ENCODE data around the gene FCHSD2. TPM values are rescaled to one million over a fixed set of nuclear protein-coding genes. Genes with fewer than 3 reads are reported as not detected.

Gene FCHSD2
- total RNA-seq, 4 donors from 2014 or later, result 5.7 to 16.8 (median 7.9) TPM

GRCh38 chr11:72842653-72843330 lies 299.3 kb downstream of the FCHSD2 start:
- no peaks in the 10 kb centered on the region for H3K27me3 ChIP-seq
- H3K27ac ChIP-seq, result no peak overlapping the region
- no peak overlapping the region for H3K4me3 ChIP-seq
- no peak for DNase-seq (ENCODE audit: low spot score in 2 of 2)
- peaks cover 24% of the 10 kb centered on the region for H3K36me3 ChIP-seq
- no peaks in the 10 kb centered on the region for H3K4me1 ChIP-seq
- no peaks in the 10 kb centered on the region for H3K9me3 ChIP-seq
- 81% methylated on average over 14 of the region's 14 CpGs for whole genome bisulfite sequencing
- TF ChIP-seq POLR2A (IDR thresholded peaks at IDR 0.05) (no peak), EP300 (IDR thresholded peaks at IDR 0.05) (no peak), CTCF (IDR thresholded peaks at IDR 0.05) (no peak), POLR2AphosphoS5 (IDR thresholded peaks at IDR 0.05) (no peak)

- no peak for DNase-seq (ENCODE audit: low spot score in 2 of 2)
- H3K27me3 ChIP-seq, result no peaks in the 10 kb centered on the region
- H3K36me3 ChIP-seq, result peaks cover 30% of the 10 kb centered on the region
- no peak overlapping the region for H3K4me3 ChIP-seq
- H3K4me1 ChIP-seq, result no peaks in the 10 kb centered on the region
- TF ChIP-seq POLR2A (IDR thresholded peaks at IDR 0.05), result no peak
- TF ChIP-seq CTCF (IDR thresholded peaks at IDR 0.05), result no peak
- no peak for TF ChIP-seq POLR2AphosphoS5 (IDR thresholded peaks at IDR 0.05)
- TF ChIP-seq EP300 (IDR thresholded peaks at IDR 0.05), result no peak
- no peaks in the 10 kb centered on the region for H3K9me3 ChIP-seq
- H3K27ac ChIP-seq, result no peak overlapping the region
- 75% methylated on average over 5 of the region's 5 CpGs for WGBS
These were observed 300.0 kb downstream of the FCHSD2 start for GRCh38 chr11:72842126-72842525.

- H3K36me3 ChIP-seq, result peaks cover 30% of the 10 kb centered on the region
- TF ChIP-seq POLR2A (IDR thresholded peaks at IDR 0.05) (no peak), POLR2AphosphoS5 (IDR thresholded peaks at IDR 0.05) (no peak), EP300 (IDR thresholded peaks at IDR 0.05) (no peak), CTCF (IDR thresholded peaks at IDR 0.05) (no peak)
- H3K27ac ChIP-seq, result no peak overlapping the region
- H3K27me3 ChIP-seq, result no peaks in the 10 kb centered on the region
- peaks cover 1% of the 10 kb centered on the region for H3K4me1 ChIP-seq
- H3K4me3 ChIP-seq, result no peak overlapping the region
- no peaks in the 10 kb centered on the region for H3K9me3 ChIP-seq
- DNase-seq (ENCODE audit: low spot score in 2 of 2), result no peak
- 91% methylated on average over 7 of the region's 7 CpGs for WGBS
These were observed 300.7 kb downstream of the FCHSD2 start for GRCh38 chr11:72841397-72841796.

GRCh38 chr11:72840780-72841179 lies 301.3 kb downstream of the FCHSD2 start:
- DNase-seq (ENCODE audit: low spot score in 2 of 2), result no peak
- no peak overlapping the region for H3K27ac ChIP-seq
- H3K9me3 ChIP-seq, result no peaks in the 10 kb centered on the region
- peaks cover 7% of the 10 kb centered on the region for H3K4me1 ChIP-seq
- H3K36me3 ChIP-seq, result peaks cover 30% of the 10 kb centered on the region
- 90% methylated on average over 4 of the region's 4 CpGs for WGBS
- TF ChIP-seq EP300 (IDR thresholded peaks at IDR 0.05) (no peak), POLR2AphosphoS5 (IDR thresholded peaks at IDR 0.05) (no peak), CTCF (IDR thresholded peaks at IDR 0.05) (no peak)
- H3K27me3 ChIP-seq, result no peaks in the 10 kb centered on the region
- no peak overlapping the region for H3K4me3 ChIP-seq

GRCh38 chr11:72838691-72839305 lies 303.3 kb downstream of the FCHSD2 start:
- no peak for DNase-seq (ENCODE audit: low spot score in 2 of 2)
- 53% methylated on average over 4 of the region's 4 CpGs for WGBS
- Histone ChIP-seq H3K27ac (no peak overlapping the region), H3K9me3 (no peaks in the 10 kb centered on the region), H3K36me3 (peaks cover 30% of the 10 kb centered on the region), H3K4me1 (peaks cover 8% of the 10 kb centered on the region), H3K4me3 (no peak overlapping the region), H3K27me3 (no peaks in the 10 kb centered on the region)
- TF ChIP-seq POLR2AphosphoS5 (IDR thresholded peaks at IDR 0.05), result no peak
- TF ChIP-seq POLR2A (IDR thresholded peaks at IDR 0.05), result no peak
- TF ChIP-seq EP300 (IDR thresholded peaks at IDR 0.05), result no peak
- no peak for TF ChIP-seq CTCF (IDR thresholded peaks at IDR 0.05)

All from suprapubic skin (tissue), 4 donors.